ENCODE data around the gene DTNB.

The DTNB gene

DNA sequence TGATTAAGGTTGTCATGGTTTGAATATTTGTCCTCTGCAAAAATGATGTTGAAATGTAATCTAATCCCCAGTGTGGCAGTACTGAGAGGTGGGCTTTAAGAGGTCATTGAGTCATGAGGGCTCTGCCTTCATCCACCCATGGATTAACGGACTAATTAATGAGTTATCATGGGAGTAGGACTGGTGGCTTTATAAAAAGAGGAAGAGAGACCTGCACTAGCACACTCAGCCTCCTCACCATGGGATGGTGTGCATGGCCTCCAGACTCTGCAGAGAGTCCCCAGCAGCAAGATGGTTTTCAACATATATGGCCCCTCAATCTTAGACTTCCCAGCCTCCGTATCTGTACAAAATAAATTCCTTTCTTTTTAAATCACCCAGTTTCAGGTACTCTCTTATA lies 41.0 kb downstream of the DTNB start:
- no peak overlapping the region for H3K4me3 ChIP-seq (ENCODE audit: low read depth, low read length)
- ChIA-PET CTCF (no interaction called here), POLR2A (no interaction called here)
- TF ChIP-seq, protein P1, sequence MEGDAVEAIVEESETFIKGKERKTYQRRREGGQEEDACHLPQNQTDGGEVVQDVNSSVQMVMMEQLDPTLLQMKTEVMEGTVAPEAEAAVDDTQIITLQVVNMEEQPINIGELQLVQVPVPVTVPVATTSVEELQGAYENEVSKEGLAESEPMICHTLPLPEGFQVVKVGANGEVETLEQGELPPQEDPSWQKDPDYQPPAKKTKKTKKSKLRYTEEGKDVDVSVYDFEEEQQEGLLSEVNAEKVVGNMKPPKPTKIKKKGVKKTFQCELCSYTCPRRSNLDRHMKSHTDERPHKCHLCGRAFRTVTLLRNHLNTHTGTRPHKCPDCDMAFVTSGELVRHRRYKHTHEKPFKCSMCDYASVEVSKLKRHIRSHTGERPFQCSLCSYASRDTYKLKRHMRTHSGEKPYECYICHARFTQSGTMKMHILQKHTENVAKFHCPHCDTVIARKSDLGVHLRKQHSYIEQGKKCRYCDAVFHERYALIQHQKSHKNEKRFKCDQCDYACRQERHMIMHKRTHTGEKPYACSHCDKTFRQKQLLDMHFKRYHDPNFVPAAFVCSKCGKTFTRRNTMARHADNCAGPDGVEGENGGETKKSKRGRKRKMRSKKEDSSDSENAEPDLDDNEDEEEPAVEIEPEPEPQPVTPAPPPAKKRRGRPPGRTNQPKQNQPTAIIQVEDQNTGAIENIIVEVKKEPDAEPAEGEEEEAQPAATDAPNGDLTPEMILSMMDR (IDR thresholded peaks at IDR 0.05; ENCODE audit: insufficient read depth, low read length, missing control alignments): no peak
- DNase-seq (ENCODE audit: low read depth, low spot score): no peak

DNA sequence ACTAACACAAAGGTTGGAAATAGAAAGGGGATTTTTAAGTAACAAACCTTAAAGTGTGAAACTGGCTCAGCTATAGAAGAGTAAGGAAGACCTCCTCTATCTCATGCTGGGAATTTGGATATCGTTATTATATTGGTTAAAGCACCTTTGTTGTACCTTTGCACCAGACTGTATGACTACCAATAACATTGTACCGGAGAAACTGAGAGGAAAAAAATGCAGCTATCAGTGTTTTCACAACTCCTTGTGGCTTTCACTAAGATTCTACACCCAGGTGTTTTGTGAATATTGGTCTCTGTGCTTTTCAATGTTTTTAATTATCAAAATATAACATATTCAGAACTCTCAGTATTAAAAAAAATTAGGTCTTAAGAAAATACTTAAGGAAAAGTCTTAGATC lies 48.7 kb downstream of the DTNB start:
- no peak for DNase-seq (ENCODE audit: low read depth, low spot score)
- CTCF ChIA-PET: interaction anchor here (0.6 to 1.5 kb wide), 3 partner anchors 18 to 84 kb away, joined by 3 to 8 read pairs (median 5); no protein-coding TSS in a partner anchor
- POLR2A ChIA-PET: no interaction called here
- TF ChIP-seq, protein P1 (IDR thresholded peaks at IDR 0.05; ENCODE audit: insufficient read depth, low read length, missing control alignments): no peak
- no peak overlapping the region for H3K4me3 ChIP-seq (ENCODE audit: low read depth, low read length)

DNA sequence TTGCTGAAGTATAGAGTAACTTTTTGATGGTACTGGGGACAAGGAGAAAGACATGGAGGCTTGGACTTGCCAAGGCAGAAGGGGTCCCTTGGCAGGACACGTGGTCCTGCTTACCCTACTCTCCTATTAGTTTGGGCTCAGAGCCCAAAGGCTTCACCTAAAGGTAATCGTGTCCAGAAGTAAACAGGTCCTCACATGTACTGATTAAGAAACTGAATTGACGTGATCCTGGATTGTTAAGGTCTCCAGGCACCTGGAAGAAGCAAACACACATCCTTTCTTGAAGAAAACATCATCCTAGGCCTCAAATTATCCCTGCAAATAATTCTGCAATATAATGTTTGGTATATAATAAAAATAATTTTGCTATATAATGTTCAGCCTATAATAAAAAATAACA lies 50.0 kb downstream of the DTNB start:
- ChIA-PET CTCF (no interaction called here), POLR2A (no interaction called here)
- DNase-seq (ENCODE audit: low read depth, low spot score): no peak
- TF ChIP-seq, protein P1 (IDR thresholded peaks at IDR 0.05; ENCODE audit: insufficient read depth, low read length, missing control alignments): no peak
- H3K4me3 ChIP-seq (ENCODE audit: low read depth, low read length): no peak overlapping the region

DNA sequence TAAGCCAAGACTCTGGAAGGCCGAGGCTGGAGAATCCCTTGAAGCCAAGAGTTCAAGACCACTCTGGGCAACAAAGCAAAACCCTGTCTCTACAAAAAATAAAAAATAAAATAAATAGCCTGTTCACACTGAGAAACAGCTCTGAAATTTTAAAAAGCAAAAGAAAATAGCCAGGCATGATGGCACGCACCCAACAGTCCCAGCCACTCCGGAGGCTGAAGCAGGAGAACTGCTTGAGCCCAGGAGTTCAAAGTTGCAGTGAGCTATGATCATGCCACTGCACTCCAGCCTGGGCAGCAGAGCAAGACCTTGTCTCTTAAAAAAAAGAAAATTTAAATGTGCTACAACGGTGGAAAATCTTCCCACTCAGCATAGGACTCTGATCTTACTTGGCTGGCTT lies 52.7 kb downstream of the DTNB start:
- ChIA-PET CTCF (interaction anchor here (1.0 to 1.2 kb wide), 2 partner anchors 14 to 44 kb away, joined by 4 to 5 read pairs; no protein-coding TSS in a partner anchor), POLR2A (no interaction called here)
- H3K4me3 ChIP-seq (ENCODE audit: low read depth, low read length): no peak overlapping the region
- TF ChIP-seq, protein P1 (IDR thresholded peaks at IDR 0.05; ENCODE audit: insufficient read depth, low read length, missing control alignments): no peak
- DNase-seq (ENCODE audit: low read depth, low spot score): no peak

- no peak for DNase-seq (ENCODE audit: low read depth, low spot score)
- TF ChIP-seq, protein P1 (IDR thresholded peaks at IDR 0.05; ENCODE audit: insufficient read depth, low read length, missing control alignments): no peak
- CTCF ChIA-PET: interaction anchor here (1.0 to 1.2 kb wide), 2 partner anchors 13 to 45 kb away, joined by 4 to 5 read pairs; no protein-coding TSS in a partner anchor
- POLR2A ChIA-PET: no interaction called here
- H3K4me3 ChIP-seq (ENCODE audit: low read depth, low read length): no peak overlapping the region
Observed at GRCh38 chr2:25620077-25620476, 53.3 kb downstream of the DTNB start.

- CTCF ChIA-PET: interaction anchor here (1.7 to 2.4 kb wide), 3 partner anchors 12 to 45 kb away, joined by 5 to 30 read pairs (median 13); no protein-coding TSS in a partner anchor
- no peak overlapping the region for H3K4me3 ChIP-seq (ENCODE audit: low read depth, low read length)
- POLR2A ChIA-PET: interaction anchor here (1.2 kb wide), 1 partner anchor 54 kb away, joined by 4 read pairs; the partner anchor contains the start of gene DTNB
- TF ChIP-seq, protein P1 (IDR thresholded peaks at IDR 0.05; ENCODE audit: insufficient read depth, low read length, missing control alignments): no peak
- no peak for DNase-seq (ENCODE audit: low read depth, low spot score)
Observed at GRCh38 chr2:25619185-25619584, 54.2 kb downstream of the DTNB start.

Data from AG04449 (cell line).